Immature natural killer cell (primary cell): ENCODE measurements around the gene DLEC1. TPM values are rescaled to one million over a fixed set of nuclear protein-coding genes. Genes with fewer than 3 reads are reported as not detected.
A peak's percentile ranks its signal among the peaks of the same experiment; 100 is the strongest.
"Not testable (repeated sequence)": the region's sequence is repeated elsewhere in the genome, so short reads cannot be mapped to it uniquely, and the experiment has no call there.

Experiments
- DNase-seq, 3 donors: peaks; one replicate each; pipeline ENCODE4 v3.0.0; 2022; ENCODE audit warnings: mixed read lengths in 1 of 3
- H3K27ac Mint-ChIP-seq, 6 donors: one replicate each; pipeline ENCODE4 v1.8.0; 2020; ENCODE audit warnings: mixed read lengths in 6 of 6, mild to moderate bottlenecking in 5 of 6, inconsistent platforms in 4 of 6, moderate library complexity in 3 of 6
- H3K27me3 Mint-ChIP-seq, 3 donors: one replicate each; pipeline ENCODE4 v1.8.0; 2020 to 2021; ENCODE audit warnings: low read depth in 3 of 3, mild to moderate bottlenecking in 3 of 3, mixed read lengths in 3 of 3, moderate library complexity in 3 of 3, inconsistent platforms in 1 of 3
- H3K36me3 Mint-ChIP-seq, 3 donors: one replicate each; pipeline ENCODE4 v1.8.0; 2020; ENCODE audit warnings: mixed read lengths in 3 of 3, inconsistent platforms in 2 of 3, mild to moderate bottlenecking in 2 of 3
- H3K4me1 Mint-ChIP-seq, 2 donors: one replicate each; pipeline ENCODE4 v1.8.0; 2020; ENCODE audit warnings: inconsistent platforms in 2 of 2, mild to moderate bottlenecking in 2 of 2, mixed read lengths in 2 of 2, moderate library complexity in 1 of 2
- H3K4me3 Mint-ChIP-seq, 5 donors: one replicate each; pipeline ENCODE4 v1.8.0; 2020; ENCODE audit warnings: mild to moderate bottlenecking in 5 of 5, mixed read lengths in 5 of 5, inconsistent platforms in 3 of 5, moderate library complexity in 3 of 5
- H3K9me3 Mint-ChIP-seq, 6 donors: one replicate each; pipeline ENCODE4 v1.8.0; 2020; ENCODE audit warnings: mild to moderate bottlenecking in 6 of 6, mixed read lengths in 6 of 6, inconsistent platforms in 4 of 6, moderate library complexity in 3 of 6
- polyA plus RNA-seq, 3 donors: library from polyadenylated mRNA; unstranded; fragments of 300-500 nt; fragmentation: Illumina TruSeq; gene quantifications; one replicate each; pipeline ENCODE4 v1.2.3, GENCODE V29; 2021

Gene DLEC1
- polyA plus RNA-seq, 3 donors from 2014 or later: 0.16 to 2.4 (median 0.84) TPM

DNA sequence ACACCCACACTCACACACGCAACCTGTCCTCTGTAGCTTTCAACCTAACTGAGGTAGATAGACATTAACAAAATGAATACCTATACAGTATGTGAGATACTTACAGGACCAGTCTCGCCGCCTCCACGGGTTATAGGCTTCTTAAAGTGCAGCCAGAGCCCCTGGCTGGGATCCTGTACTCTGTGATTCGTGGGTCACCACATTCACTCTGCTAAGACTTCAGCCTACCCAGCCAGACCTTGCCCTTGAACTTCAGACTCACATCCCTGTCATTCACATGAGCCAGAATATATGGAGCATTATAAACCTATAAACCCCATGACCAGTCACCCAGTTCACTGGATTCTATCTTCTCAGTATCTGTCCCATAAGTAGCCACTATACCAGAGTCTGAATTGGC, 1.4 kb downstream of the DLEC1 start:
- Mint-ChIP-seq H3K27me3 (peaks cover 5 to 14% (median 14%) of the 10 kb centered on the region in 3 donors), H3K4me1 (peaks cover 37 to 38% of the 10 kb centered on the region in 2 donors), H3K36me3 (peaks cover 3 to 7% (median 4%) of the 10 kb centered on the region in 3 donors), H3K27ac (peak overlapping the region; percentile 91 to 100 (median 97)), H3K9me3 (no peaks in the 10 kb centered on the region), H3K4me3 (peak overlapping the region; percentile 79 to 93 (median 85))
- DNase-seq: no peak

DNA sequence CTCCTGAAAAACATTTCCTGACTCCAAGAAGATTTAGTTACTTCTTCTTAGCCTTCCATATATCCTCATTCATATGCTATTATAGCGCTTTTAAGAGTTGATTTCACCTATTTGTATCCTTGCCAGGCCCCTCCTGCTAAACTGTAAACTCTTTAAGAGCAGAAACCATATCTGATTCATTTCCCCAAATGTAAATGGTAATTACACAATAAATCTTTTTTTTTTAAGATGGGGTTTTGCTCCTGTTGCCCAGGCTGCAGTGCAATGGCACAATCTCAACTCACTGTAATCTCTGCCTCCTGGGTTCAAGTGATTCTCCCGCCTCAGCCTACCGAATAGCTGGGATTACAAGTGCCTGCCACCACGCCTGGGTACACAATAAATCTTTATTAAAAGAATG, 4.5 kb downstream of the DLEC1 start:
- peaks cover 3 to 11% (median 9%) of the 10 kb centered on the region in 3 donors for H3K27me3 Mint-ChIP-seq
- no peak for DNase-seq
- no peak overlapping the region for H3K4me3 Mint-ChIP-seq
- no peaks in the 10 kb centered on the region for H3K9me3 Mint-ChIP-seq
- H3K36me3 Mint-ChIP-seq: peaks cover 7 to 30% (median 21%) of the 10 kb centered on the region in 3 donors
- H3K4me1 Mint-ChIP-seq: peaks cover 21 to 22% of the 10 kb centered on the region in 2 donors
- H3K27ac Mint-ChIP-seq: no peak overlapping the region

DNA sequence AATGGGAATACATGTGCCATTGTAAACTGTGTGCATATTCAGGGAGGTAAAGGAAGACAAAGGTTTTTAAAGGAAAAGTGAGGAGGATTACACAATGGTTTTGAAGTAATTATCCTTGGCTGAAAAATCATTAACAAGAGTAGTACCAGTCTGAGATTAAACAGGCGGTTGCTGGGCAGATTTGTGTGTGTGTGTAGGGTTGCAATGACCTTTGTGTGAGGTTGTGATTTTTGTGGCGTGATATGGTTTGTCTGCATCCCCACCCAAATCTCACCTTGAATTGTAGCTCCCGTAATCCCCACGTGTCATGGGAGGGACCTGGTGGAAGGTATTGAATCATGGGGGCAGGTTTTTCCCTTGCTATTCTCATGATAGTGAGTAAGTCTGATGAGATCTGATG, 7.0 kb downstream of the DLEC1 start:
- H3K4me3 Mint-ChIP-seq: no peak overlapping the region
- peaks cover 12 to 39% (median 23%) of the 10 kb centered on the region in 3 donors for H3K36me3 Mint-ChIP-seq
- H3K27me3 Mint-ChIP-seq: no peaks in the 10 kb centered on the region
- no peaks in the 10 kb centered on the region for H3K4me1 Mint-ChIP-seq
- H3K27ac Mint-ChIP-seq: no peak overlapping the region
- no peak for DNase-seq
- H3K9me3 Mint-ChIP-seq: no peaks in the 10 kb centered on the region

DNA sequence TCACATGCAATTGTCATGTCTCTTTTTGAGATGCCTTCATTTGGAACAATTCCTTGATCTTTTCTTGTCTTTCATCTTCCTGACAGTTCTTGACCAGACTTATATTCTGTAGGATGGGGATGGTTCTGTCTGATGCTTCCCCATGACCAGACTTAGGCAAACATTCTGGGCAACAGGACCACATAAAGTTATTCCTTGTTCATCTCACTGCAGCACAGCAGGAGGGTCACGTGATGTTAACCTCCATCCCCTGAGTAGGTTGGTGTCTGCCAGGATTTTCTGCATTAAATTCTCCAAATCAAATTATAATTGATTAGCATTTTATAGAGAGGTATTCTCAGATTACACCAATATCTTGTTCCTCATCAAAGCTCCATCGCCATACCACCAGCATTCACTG, 7.8 kb downstream of the DLEC1 start:
- no peaks in the 10 kb centered on the region for H3K9me3 Mint-ChIP-seq
- peaks cover 0 to 1% (median 0%) of the 10 kb centered on the region in 3 donors for H3K27me3 Mint-ChIP-seq
- H3K27ac Mint-ChIP-seq: no peak overlapping the region
- DNase-seq: no peak
- peaks cover 17 to 39% (median 28%) of the 10 kb centered on the region in 3 donors for H3K36me3 Mint-ChIP-seq
- no peak overlapping the region for H3K4me3 Mint-ChIP-seq
- no peaks in the 10 kb centered on the region for H3K4me1 Mint-ChIP-seq

- no peak for DNase-seq
- Mint-ChIP-seq H3K27ac (no peak overlapping the region), H3K4me3 (no peak overlapping the region), H3K36me3 (peaks cover 15 to 37% (median 30%) of the 10 kb centered on the region in 3 donors), H3K27me3 (peaks cover 1 to 3% (median 2%) of the 10 kb centered on the region in 3 donors), H3K9me3 (no peaks in the 10 kb centered on the region), H3K4me1 (no peaks in the 10 kb centered on the region)
These were observed 8.9 kb downstream of the DLEC1 start for GRCh38 chr3:38047896-38048295.

DNA sequence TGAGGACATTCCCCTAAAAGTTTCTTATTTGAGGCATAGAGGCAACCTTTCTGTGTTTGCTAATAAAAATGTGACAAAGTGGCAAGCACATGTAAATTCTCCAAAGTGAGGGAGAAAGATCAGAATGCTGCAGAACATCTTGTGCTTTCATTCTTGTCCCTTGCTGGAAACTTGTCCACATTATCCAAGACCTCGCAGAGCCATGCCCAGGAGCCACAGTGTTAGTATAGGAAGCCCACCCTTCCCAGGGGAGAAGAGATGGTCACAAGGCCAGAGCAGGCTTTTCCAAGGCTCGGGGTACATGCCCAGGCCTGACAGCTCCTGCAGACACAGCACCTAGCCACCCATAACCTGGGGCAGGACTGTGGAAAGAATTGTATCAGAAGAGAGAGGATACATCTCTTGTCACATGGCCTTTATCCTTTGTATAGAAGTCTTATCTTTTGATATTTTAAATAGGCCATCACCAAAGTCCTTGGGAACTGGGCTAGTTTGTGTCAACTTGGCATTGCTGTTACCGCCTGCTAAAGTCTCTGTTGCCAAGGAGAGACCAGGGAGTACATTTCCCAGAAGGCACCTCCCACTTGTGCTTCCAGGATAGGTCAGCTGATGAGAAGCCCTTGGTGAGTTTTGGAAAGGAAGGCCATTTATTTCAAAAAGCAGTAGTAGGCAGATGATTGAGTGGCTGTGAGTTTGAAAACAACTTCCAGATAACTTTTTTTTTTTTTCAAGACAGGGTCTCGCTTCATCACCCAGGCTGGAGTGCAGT, 10.5 kb downstream of the DLEC1 start:
- Mint-ChIP-seq H3K36me3 (peaks cover 15 to 35% (median 29%) of the 10 kb centered on the region in 3 donors), H3K4me1 (no peaks in the 10 kb centered on the region), H3K27me3 (peaks cover 1 to 4% (median 3%) of the 10 kb centered on the region in 3 donors), H3K9me3 (no peaks in the 10 kb centered on the region), H3K4me3 (no peak overlapping the region), H3K27ac (no peak overlapping the region)
- DNase-seq: no peak

DNA sequence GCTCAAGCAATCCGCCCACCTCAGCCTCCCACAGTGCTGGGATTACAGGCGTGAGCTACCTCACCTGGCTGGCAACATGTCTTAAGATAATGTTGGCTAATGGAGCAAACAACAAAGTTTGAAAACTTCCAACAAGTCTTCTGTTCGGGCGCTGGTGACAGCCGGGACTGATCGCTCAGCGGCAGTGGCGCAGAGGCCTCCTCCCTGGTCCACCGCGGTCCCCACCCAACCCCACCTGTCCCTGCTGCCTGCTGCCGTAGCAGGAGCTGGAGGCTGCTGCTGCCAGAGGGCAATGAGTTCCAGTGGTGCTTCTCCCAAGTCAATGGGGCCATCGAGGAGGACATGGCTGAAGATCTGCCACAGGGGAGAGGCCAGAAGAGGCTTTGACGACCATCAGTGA, 12.1 kb downstream of the DLEC1 start:
- DNase-seq: no peak
- H3K36me3 Mint-ChIP-seq: peaks cover 11 to 29% (median 20%) of the 10 kb centered on the region in 3 donors
- no peak overlapping the region for H3K4me3 Mint-ChIP-seq
- peaks cover 0 to 8% of the 10 kb centered on the region in 2 donors for H3K4me1 Mint-ChIP-seq
- no peak overlapping the region for H3K27ac Mint-ChIP-seq
- H3K9me3 Mint-ChIP-seq: no peaks in the 10 kb centered on the region
- peaks cover 1 to 4% (median 3%) of the 10 kb centered on the region in 3 donors for H3K27me3 Mint-ChIP-seq

DNA sequence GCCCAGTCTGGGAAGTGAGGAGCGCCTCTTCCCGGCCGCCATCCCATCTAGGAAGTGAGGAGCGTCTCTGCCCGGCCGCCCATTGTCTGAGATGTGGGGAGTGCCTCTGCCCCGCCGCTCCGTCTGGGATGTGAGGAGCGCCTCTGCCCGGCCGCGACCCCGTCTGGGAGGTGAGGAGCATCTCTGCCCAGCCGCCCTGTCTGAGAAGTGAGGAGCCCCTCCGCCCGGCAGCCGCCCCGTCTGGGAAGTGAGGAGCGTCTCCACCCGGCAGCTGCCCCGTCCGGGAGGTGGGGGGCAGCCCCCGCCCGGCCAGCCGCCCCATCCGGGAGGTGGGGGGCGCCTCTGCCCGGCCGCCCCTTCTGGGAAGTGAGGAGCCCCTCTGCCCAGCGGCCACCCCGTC, 14.3 kb downstream of the DLEC1 start:
- H3K4me3 Mint-ChIP-seq, DNase-seq, H3K27ac Mint-ChIP-seq, H3K27me3 Mint-ChIP-seq, H3K4me1 Mint-ChIP-seq, H3K9me3 Mint-ChIP-seq: not testable (repeated sequence)
- H3K36me3 Mint-ChIP-seq: peaks cover 11 to 13% (median 11%) of the 10 kb centered on the region in 3 donors

- DNase-seq, H3K27ac Mint-ChIP-seq, H3K4me1 Mint-ChIP-seq, H3K9me3 Mint-ChIP-seq, H3K4me3 Mint-ChIP-seq, H3K27me3 Mint-ChIP-seq: not testable (repeated sequence)
- H3K36me3 Mint-ChIP-seq: peaks cover 5 to 11% (median 10%) of the 10 kb centered on the region in 3 donors
These were observed 14.9 kb downstream of the DLEC1 start for GRCh38 chr3:38053813-38054498.

DNA sequence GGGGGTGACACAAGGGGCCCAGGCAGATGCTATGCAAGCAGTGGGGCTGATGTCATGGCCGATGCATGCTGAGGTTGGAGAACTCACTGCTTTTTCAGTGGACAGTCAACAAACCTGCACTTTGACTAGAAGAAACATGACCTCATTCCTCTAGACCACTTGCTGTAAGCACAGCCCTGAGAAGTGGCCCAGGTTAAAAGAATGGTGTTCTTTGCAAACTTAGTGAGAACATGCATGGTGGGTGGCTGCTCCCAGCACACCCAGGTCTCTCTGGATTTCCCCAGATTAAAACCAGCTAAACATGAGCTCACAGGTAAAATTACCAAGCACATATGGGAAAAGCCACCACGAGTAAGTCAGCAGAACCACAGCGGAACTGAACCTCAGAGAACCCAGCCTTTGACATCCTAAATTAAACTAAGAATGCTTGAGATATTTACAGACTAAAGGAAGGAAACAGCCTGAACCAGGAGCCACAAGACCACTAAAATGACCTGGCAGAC, 15.5 kb downstream of the DLEC1 start:
- peaks cover 3 to 4% (median 3%) of the 10 kb centered on the region in 3 donors for H3K27me3 Mint-ChIP-seq
- H3K4me1 Mint-ChIP-seq: peaks cover 0 to 8% of the 10 kb centered on the region in 2 donors
- no peak overlapping the region for H3K4me3 Mint-ChIP-seq
- no peaks in the 10 kb centered on the region for H3K9me3 Mint-ChIP-seq
- no peak for DNase-seq
- H3K36me3 Mint-ChIP-seq: peaks cover 0 to 10% (median 5%) of the 10 kb centered on the region in 3 donors
- H3K27ac Mint-ChIP-seq: peak overlapping the region in 1 of 6 donors; percentile 27

GRCh38 chr3:38059148-38059547, 20.1 kb downstream of the DLEC1 start:
- peaks cover 0 to 6% (median 0%) of the 10 kb centered on the region in 3 donors for H3K27me3 Mint-ChIP-seq
- no peak overlapping the region for H3K4me3 Mint-ChIP-seq
- no peaks in the 10 kb centered on the region for H3K9me3 Mint-ChIP-seq
- DNase-seq: no peak
- no peak overlapping the region for H3K27ac Mint-ChIP-seq
- peaks cover 4 to 18% (median 8%) of the 10 kb centered on the region in 3 donors for H3K36me3 Mint-ChIP-seq
- H3K4me1 Mint-ChIP-seq: peaks cover 0 to 8% of the 10 kb centered on the region in 2 donors

- H3K9me3 Mint-ChIP-seq: no peaks in the 10 kb centered on the region
- H3K27me3 Mint-ChIP-seq: peaks cover 0 to 6% (median 0%) of the 10 kb centered on the region in 3 donors
- H3K4me3 Mint-ChIP-seq: no peak overlapping the region
- no peak for DNase-seq
- no peak overlapping the region for H3K27ac Mint-ChIP-seq
- peaks cover 0 to 8% of the 10 kb centered on the region in 2 donors for H3K4me1 Mint-ChIP-seq
- H3K36me3 Mint-ChIP-seq: peaks cover 4 to 18% (median 8%) of the 10 kb centered on the region in 3 donors
These were observed 20.6 kb downstream of the DLEC1 start for GRCh38 chr3:38059591-38059990.

DNA sequence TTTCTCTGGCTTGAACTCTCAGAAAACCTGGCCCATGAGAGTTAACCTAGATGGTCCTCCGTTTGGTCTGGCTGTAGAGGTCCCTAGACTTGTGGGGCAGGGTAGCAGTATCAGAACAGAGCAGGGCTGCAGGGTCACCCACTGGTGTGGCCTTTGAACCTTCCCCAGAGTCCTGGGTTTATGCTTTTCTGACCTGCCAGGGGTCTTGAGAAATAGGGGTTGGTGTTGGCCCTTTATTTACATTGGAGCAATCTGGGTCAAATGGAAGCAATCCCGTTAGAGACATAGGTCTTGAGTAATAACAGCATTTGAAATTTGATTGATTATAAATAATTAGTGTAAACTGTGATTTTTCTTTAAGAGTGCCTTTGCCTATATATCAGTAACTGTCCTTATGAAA, 23.8 kb downstream of the DLEC1 start:
- DNase-seq: no peak
- peaks cover 0 to 6% (median 1%) of the 10 kb centered on the region in 3 donors for H3K27me3 Mint-ChIP-seq
- no peak overlapping the region for H3K4me3 Mint-ChIP-seq
- peaks cover 8 to 26% (median 22%) of the 10 kb centered on the region in 3 donors for H3K36me3 Mint-ChIP-seq
- no peak overlapping the region for H3K27ac Mint-ChIP-seq
- no peaks in the 10 kb centered on the region for H3K4me1 Mint-ChIP-seq
- no peaks in the 10 kb centered on the region for H3K9me3 Mint-ChIP-seq

DNA sequence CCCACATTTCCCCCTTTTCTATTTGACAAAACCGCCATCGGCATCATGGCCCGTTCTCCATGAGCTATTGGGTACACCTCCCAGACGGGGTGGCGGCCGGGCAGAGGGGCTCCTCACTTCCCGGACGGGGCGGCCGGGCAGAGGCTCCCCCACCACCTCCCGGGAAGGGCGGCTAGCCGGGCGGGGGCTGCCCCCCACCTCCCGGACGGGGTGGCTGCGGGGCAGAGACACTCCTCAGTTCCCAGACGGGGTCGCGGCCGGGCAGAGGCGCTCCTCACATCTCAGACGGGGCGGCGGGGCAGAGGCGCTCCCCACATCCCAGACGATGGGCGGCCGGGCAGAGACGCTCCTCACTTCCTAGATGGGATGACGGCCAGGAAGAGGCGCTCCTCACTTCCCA, 25.4 kb downstream of the DLEC1 start:
- not testable (repeated sequence) for H3K4me1 Mint-ChIP-seq, H3K27me3 Mint-ChIP-seq, H3K9me3 Mint-ChIP-seq, DNase-seq, H3K27ac Mint-ChIP-seq, H3K4me3 Mint-ChIP-seq
- H3K36me3 Mint-ChIP-seq: peaks cover 8 to 26% (median 26%) of the 10 kb centered on the region in 3 donors
